Thoracic aorta (tissue), 2 donors: Measurements from ENCODE around the gene MYBL2. TPM values are rescaled to one million over a fixed set of nuclear protein-coding genes. Genes with fewer than 3 reads are reported as not detected.

ENCODE experiments used
- ATAC-seq: fragments of 150-250 bp; one replicate; pipeline ENCODE4 v1.8.0; 2017; ENCODE audit warnings: low read depth; ENCODE audit not compliant: insufficient number of reproducible peaks, low FRiP score
- DNase-seq: peaks from one replicate; pipeline ENCODE4 v3.0.0-alpha.2; 2020; ENCODE audit warnings: low spot score
- H3K27ac ChIP-seq, 2 donors: fragments of 200-600 bp; sonication (generic); 1 replicate in 1 of 2; 2 replicates in 1 of 2; pipeline ENCODE4 v1.5.1; 2016; ENCODE audit warnings: mild to moderate bottlenecking in 2 of 2, moderate library complexity in 2 of 2
- H3K27me3 ChIP-seq: fragments of 200-600 bp; sonication (generic); replicated peaks from 2 replicates; pipeline ENCODE4 v1.6.0; 2016; ENCODE audit warnings: mild to moderate bottlenecking; ENCODE audit not compliant: insufficient read depth
- H3K36me3 ChIP-seq: fragments of 200-600 bp; sonication (generic); one replicate; pipeline ENCODE4 v1.5.1; 2016
- H3K4me1 ChIP-seq, 2 donors: fragments of 200-600 bp; sonication (generic); 1 replicate in 1 of 2; 2 replicates in 1 of 2; pipeline versions ENCODE4 v1.5.1 to v1.6.0; 2016; ENCODE audit warnings: low read depth in 2 of 2, mild to moderate bottlenecking in 1 of 2; ENCODE audit not compliant: control insufficient read depth in 1 of 2
- H3K4me3 ChIP-seq: fragments of 200-600 bp; sonication (generic); 2 replicates; pipeline ENCODE4 v1.5.1; 2016; ENCODE audit warnings: mild to moderate bottlenecking
- H3K9me3 ChIP-seq: fragments of 200-600 bp; sonication (generic); 2 replicates; pipeline ENCODE4 v1.5.1; 2016
- CTCF ChIP-seq: fragments of 200-600 bp; sonication (generic); IDR thresholded peaks from one replicate; pipeline ENCODE4 v1.5.1; 2019; ENCODE audit warnings: antibody characterized with exemption
- total RNA-seq, 2 donors: library from RNA; depleted of rRNA; stranded (reverse); fragments of >200 nt; gene quantifications; one replicate each; pipeline versions ENCODE4 v1.1.0 to v1.2.3, GENCODE V29; 2016

The MYBL2 gene
- total RNA-seq, 2 donors from 2014 or later = 0.78 to 0.81 TPM

GRCh38 chr20:43686820-43687219, 19.9 kb downstream of the MYBL2 start:
- TF ChIP-seq CTCF = no peak
- peaks cover 0 to 3% of the 10 kb centered on the region in 2 donors for H3K4me1 ChIP-seq
- no peak for DNase-seq
- H3K4me3 ChIP-seq = no peak overlapping the region
- H3K36me3 ChIP-seq = no peaks in the 10 kb centered on the region
- H3K27me3 ChIP-seq = no peaks in the 10 kb centered on the region
- no peak overlapping the region for H3K27ac ChIP-seq
- no peak for ATAC-seq
- H3K9me3 ChIP-seq = no peaks in the 10 kb centered on the region

- DNase-seq = no peak
- H3K4me3 ChIP-seq = no peak overlapping the region
- ATAC-seq = no peak
- H3K27ac ChIP-seq = no peak overlapping the region
- H3K9me3 ChIP-seq = no peaks in the 10 kb centered on the region
- H3K4me1 ChIP-seq = no peaks in the 10 kb centered on the region
- no peak for TF ChIP-seq CTCF
- no peaks in the 10 kb centered on the region for H3K27me3 ChIP-seq
- H3K36me3 ChIP-seq = no peaks in the 10 kb centered on the region
Measured at GRCh38 chr20:43689165-43689564, 22.3 kb downstream of the MYBL2 start.

- Histone ChIP-seq H3K36me3 (no peaks in the 10 kb centered on the region), H3K9me3 (no peaks in the 10 kb centered on the region), H3K27me3 (no peaks in the 10 kb centered on the region), H3K4me3 (no peak overlapping the region), H3K27ac (no peak overlapping the region), H3K4me1 (no peaks in the 10 kb centered on the region)
- DNase-seq (no peak), ATAC-seq (no peak)
- TF ChIP-seq CTCF = no peak
Measured at GRCh38 chr20:43690943-43691598, 24.2 kb downstream of the MYBL2 start.

- no peak overlapping the region for H3K27ac ChIP-seq
- H3K4me1 ChIP-seq = no peaks in the 10 kb centered on the region
- TF ChIP-seq CTCF = no peak
- ATAC-seq (no peak), DNase-seq (no peak)
- H3K36me3 ChIP-seq = no peaks in the 10 kb centered on the region
- no peaks in the 10 kb centered on the region for H3K27me3 ChIP-seq
- H3K9me3 ChIP-seq = no peaks in the 10 kb centered on the region
- no peak overlapping the region for H3K4me3 ChIP-seq
Measured at GRCh38 chr20:43691928-43692524, 25.1 kb downstream of the MYBL2 start.

- no peak for TF ChIP-seq CTCF
- H3K36me3 ChIP-seq = no peaks in the 10 kb centered on the region
- DNase-seq = no peak
- no peaks in the 10 kb centered on the region for H3K4me1 ChIP-seq
- no peak overlapping the region for H3K4me3 ChIP-seq
- no peak for ATAC-seq
- H3K27ac ChIP-seq = no peak overlapping the region
- no peaks in the 10 kb centered on the region for H3K9me3 ChIP-seq
- no peaks in the 10 kb centered on the region for H3K27me3 ChIP-seq
Measured at GRCh38 chr20:43694763-43695162, 27.8 kb downstream of the MYBL2 start.
